HepG2 (cell line): ENCODE results near the gene LGALS14. TPM values are rescaled to one million over a fixed set of nuclear protein-coding genes. Genes with fewer than 3 reads are reported as not detected.

Experiments used
- ARID2 ChIP-seq: sonication (generic); formaldehyde crosslinking; IDR thresholded peaks from 2 replicates; pipeline ENCODE4 v1.8.1; 2022; ENCODE audit warnings: mild to moderate bottlenecking, missing genetic modification reagents, borderline replicate concordance
- CBX5 ChIP-seq: sonication (generic); formaldehyde crosslinking; IDR thresholded peaks from 2 replicates; pipeline ENCODE4 v1.4.0; 2020; ENCODE audit warnings: missing genetic modification reagents, borderline replicate concordance
- CENPX ChIP-seq: sonication (generic); formaldehyde crosslinking; IDR thresholded peaks from 2 replicates; pipeline ENCODE4 v1.9.0; 2021; ENCODE audit warnings: mild to moderate bottlenecking, missing genetic modification reagents, moderate library complexity
- CTCF ChIP-seq: sonication (generic); formaldehyde crosslinking; IDR thresholded peaks from 2 replicates; pipeline ENCODE4 v1.5.0; 2020; ENCODE audit warnings: mild to moderate bottlenecking, missing genetic modification reagents, moderate library complexity
- HDAC1 ChIP-seq: sonication (generic); formaldehyde crosslinking; IDR thresholded peaks from 2 replicates; pipeline ENCODE4 v1.5.1; 2020; ENCODE audit warnings: mild to moderate bottlenecking, missing genetic modification reagents
- JUND ChIP-seq: sonication (generic); formaldehyde crosslinking; IDR thresholded peaks from 2 replicates; pipeline ENCODE4 v1.8.0; 2022; ENCODE audit warnings: mild to moderate bottlenecking, missing genetic modification reagents
- MAFG ChIP-seq: sonication (generic); formaldehyde crosslinking; IDR thresholded peaks from 2 replicates; pipeline ENCODE4 v1.5.1; 2020; ENCODE audit warnings: mild to moderate bottlenecking, missing genetic modification reagents
- MIER2 ChIP-seq: IDR thresholded peaks from 2 replicates; pipeline ENCODE4 v1.6.1; 2016; ENCODE audit warnings: missing biosample characterization, missing genetic modification reagents
- NFYC ChIP-seq: IDR thresholded peaks from 2 replicates; pipeline ENCODE4 v1.6.1; 2016; ENCODE audit warnings: missing genetic modification reagents, missing compliant biosample characterization
- ONECUT2 ChIP-seq: sonication (generic); formaldehyde crosslinking; IDR thresholded peaks from 2 replicates; pipeline ENCODE4 v1.4.0; 2020; ENCODE audit warnings: missing genetic modification reagents
- POGK ChIP-seq: sonication (generic); formaldehyde crosslinking; conservative IDR thresholded peaks from 2 replicates; pipeline ENCODE4 v1.8.0; 2022; ENCODE audit warnings: mild to moderate bottlenecking, moderate library complexity, missing genetic modification reagents
- RXRB ChIP-seq: IDR thresholded peaks from 2 replicates; pipeline ENCODE4 v1.6.1; 2016; ENCODE audit warnings: borderline replicate concordance, missing genetic modification reagents, missing compliant biosample characterization
- SAP130 ChIP-seq: IDR thresholded peaks from 2 replicates; pipeline ENCODE4 v1.6.1; 2016; ENCODE audit warnings: low read depth
- SIX1 ChIP-seq: sonication (generic); formaldehyde crosslinking; IDR thresholded peaks from 2 replicates; pipeline ENCODE4 v1.4.0; 2020; ENCODE audit warnings: missing genetic modification reagents, borderline replicate concordance
- THAP11 ChIP-seq: IDR thresholded peaks from 2 replicates; pipeline ENCODE4 v1.6.1; 2016; ENCODE audit warnings: missing biosample characterization, missing genetic modification reagents
- ZMYM4 ChIP-seq: sonication (generic); formaldehyde crosslinking; IDR thresholded peaks from 2 replicates; pipeline ENCODE4 v1.8.1; 2023; ENCODE audit warnings: mild to moderate bottlenecking, missing genetic modification reagents
- ZNF224 ChIP-seq: sonication (generic); formaldehyde crosslinking; IDR thresholded peaks from 2 replicates; pipeline ENCODE4 v1.5.0; 2020; ENCODE audit warnings: mild to moderate bottlenecking, missing genetic modification reagents
- ZNF484 ChIP-seq: sonication (generic); formaldehyde crosslinking; IDR thresholded peaks from 2 replicates; pipeline ENCODE4 v1.5.1; 2020; ENCODE audit warnings: mild to moderate bottlenecking, low read depth, missing genetic modification reagents, borderline replicate concordance
- ZNF644 ChIP-seq: IDR thresholded peaks from 2 replicates; pipeline ENCODE4 v1.6.1; 2016; ENCODE audit warnings: low read depth
- polyA plus RNA-seq, 8 experiments: library from polyadenylated mRNA; depleted of rRNA in 3 of 8; stranded (reverse) in 7 of 8; unstranded in 1 of 8; fragments of >200 nt; fragmentation: Illumina TruSeq in 4 of 8; extraction: Trizol in 4 of 8; gene quantifications; 2 replicates each; pipeline versions ENCODE4 v1.2.1 to v1.2.3, GENCODE V29; 2011 to 2016; ENCODE audit warnings: low read depth in 4 of 8, missing spikeins in 1 of 8, mixed read lengths in 1 of 8; ENCODE audit not compliant: insufficient read depth in 1 of 8
- total RNA-seq, 5 experiments: library from RNA; depleted of rRNA; stranded (reverse); fragments of >200 nt; fragmentation: Illumina TruSeq; extraction: Trizol; gene quantifications; 2 replicates each; pipeline ENCODE4 v1.2.3, GENCODE V29; 2016; ENCODE audit warnings: low read depth in 1 of 5
- TF ChIP-seq, protein P1 (sequence below): sonication (generic); formaldehyde crosslinking; IDR thresholded peaks from 2 replicates; pipeline ENCODE4 v1.4.0; 2020; ENCODE audit warnings: low read depth, mild to moderate bottlenecking, missing genetic modification reagents
- TF ChIP-seq, protein P2 (sequence below): IDR thresholded peaks from 2 replicates; pipeline ENCODE4 v1.6.1; 2018; ENCODE audit warnings: missing genetic modification reagents

Gene LGALS14
- total and polyA plus RNA-seq, 2 of the 13 experiments (the other 11 are each of a cell fraction or from before 2014, with no cell fraction given): not detected

DNA sequence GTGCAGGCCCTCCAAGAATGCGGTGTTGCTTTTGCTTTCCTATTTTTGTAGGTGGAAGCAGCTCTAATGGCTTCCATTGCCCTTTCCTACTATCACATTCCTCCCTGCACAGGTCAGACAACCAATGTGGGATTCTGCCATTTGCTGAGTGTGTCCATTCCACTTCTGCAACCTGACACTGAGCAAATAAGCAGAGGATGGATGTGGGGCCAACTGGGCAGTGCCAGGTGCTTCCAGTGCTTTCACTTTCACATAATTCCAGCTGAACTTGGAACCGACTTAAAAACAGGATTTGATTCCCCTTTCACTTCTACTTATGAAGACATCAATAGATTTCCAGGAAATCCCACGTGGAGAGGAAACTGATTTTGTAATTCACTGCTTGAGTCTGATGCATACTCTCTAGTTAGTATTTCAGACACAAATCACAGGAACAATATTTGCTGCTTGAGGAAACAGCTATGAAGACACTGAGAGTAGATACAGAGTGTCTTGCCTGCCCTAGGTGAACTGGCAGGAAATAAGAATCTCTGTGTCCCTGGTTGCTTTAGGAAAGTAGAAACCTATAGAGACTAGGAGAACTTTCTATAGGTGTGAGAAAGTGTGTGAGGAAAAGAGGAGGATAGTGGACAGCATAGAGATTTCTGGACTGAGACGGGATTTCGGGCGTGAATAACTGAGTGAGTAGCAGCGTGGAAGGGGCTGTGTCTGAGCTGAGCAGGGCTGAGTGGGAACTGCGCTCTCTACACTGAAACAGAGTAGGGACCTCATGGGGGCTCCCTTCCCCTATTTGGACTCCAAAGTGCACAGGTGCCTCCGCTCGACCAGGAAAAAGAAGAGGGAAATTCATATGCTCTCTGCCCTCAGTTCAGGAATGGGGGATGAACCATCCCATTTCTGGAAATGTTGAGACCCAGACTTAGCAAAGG, 26.1 kb upstream of the LGALS14 start (continued):
- TF ChIP-seq POGK (CRISPR knock-in tag) (no peak), ZNF224 (CRISPR knock-in tag) (no peak), MIER2 (0 out of 2 replicates have a peak, but pooled peaks have one; percentile 31), SIX1 (CRISPR knock-in tag) (peak; percentile 97), RXRB (no peak), THAP11 (CRISPR knock-in tag) (peak; percentile 49; the same call in 1 of the 2 replicates), ARID2 (no peak), HDAC1 (CRISPR knock-in tag) (peak; percentile 35; the same call in 1 of the 2 replicates), CENPX (CRISPR knock-in tag) (no peak), ZMYM4 (CRISPR knock-in tag) (peak; percentile 48; the same call in 1 of the 2 replicates), SAP130 (CRISPR knock-in tag) (peak; percentile 53), ONECUT2 (no peak), CBX5 (CRISPR knock-in tag) (0 out of 2 replicates have a peak, but pooled peaks have one; percentile 40), ZNF484 (no peak), CTCF (CRISPR knock-in tag) (peak; percentile 31; the same call in 1 of the 2 replicates), NFYC (peak; percentile 19; the same call in 1 of the 2 replicates), MAFG (CRISPR knock-in tag) (0 out of 2 replicates have a peak, but pooled peaks have one; percentile 19), JUND (no peak), ZNF644 (peak; percentile 97)
- TF ChIP-seq, protein P1, sequence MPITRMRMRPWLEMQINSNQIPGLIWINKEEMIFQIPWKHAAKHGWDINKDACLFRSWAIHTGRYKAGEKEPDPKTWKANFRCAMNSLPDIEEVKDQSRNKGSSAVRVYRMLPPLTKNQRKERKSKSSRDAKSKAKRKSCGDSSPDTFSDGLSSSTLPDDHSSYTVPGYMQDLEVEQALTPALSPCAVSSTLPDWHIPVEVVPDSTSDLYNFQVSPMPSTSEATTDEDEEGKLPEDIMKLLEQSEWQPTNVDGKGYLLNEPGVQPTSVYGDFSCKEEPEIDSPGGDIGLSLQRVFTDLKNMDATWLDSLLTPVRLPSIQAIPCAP (CRISPR knock-in tag): peak; percentile 90; the same call in 1 of the 2 replicates
- TF ChIP-seq, protein P2, sequence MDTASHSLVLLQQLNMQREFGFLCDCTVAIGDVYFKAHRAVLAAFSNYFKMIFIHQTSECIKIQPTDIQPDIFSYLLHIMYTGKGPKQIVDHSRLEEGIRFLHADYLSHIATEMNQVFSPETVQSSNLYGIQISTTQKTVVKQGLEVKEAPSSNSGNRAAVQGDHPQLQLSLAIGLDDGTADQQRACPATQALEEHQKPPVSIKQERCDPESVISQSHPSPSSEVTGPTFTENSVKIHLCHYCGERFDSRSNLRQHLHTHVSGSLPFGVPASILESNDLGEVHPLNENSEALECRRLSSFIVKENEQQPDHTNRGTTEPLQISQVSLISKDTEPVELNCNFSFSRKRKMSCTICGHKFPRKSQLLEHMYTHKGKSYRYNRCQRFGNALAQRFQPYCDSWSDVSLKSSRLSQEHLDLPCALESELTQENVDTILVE (CRISPR knock-in tag): no peak
